K562 (cell line): ENCODE data around the gene ACAP2.

ENCODE experiments used
- CTCF ChIP-seq, 3 experiments: IDR thresholded peaks in 2 of 3; conservative IDR thresholded peaks in 1 of 3; 2 replicates each; pipeline ENCODE4 v1.5.1; 2011 to 2012; ENCODE audit warnings: low read length in 3 of 3, mild to moderate bottlenecking in 3 of 3, control low read depth in 2 of 3, improper control_type of control experiment in 1 of 3, inconsistent platforms in 1 of 3, low read depth in 1 of 3, mixed read lengths in 1 of 3, moderate library complexity in 1 of 3; ENCODE audit not compliant: insufficient read depth in 2 of 3
- ERF ChIP-seq: fragments of 450-650 bp; formaldehyde crosslinking; IDR thresholded peaks from 2 replicates; pipeline ENCODE4 v1.4.0; 2020; ENCODE audit warnings: mild to moderate bottlenecking, mixed read lengths
- EZH2 ChIP-seq: IDR thresholded peaks from 2 replicates; pipeline ENCODE4 v1.6.1; 2012; ENCODE audit warnings: low read depth, mild to moderate bottlenecking, inconsistent platforms, low read length, borderline replicate concordance
- GABPB1 ChIP-seq: sonication (generic); formaldehyde crosslinking; IDR thresholded peaks from 2 replicates; pipeline ENCODE4 v1.8.0; 2022; ENCODE audit warnings: mild to moderate bottlenecking, missing genetic modification reagents
- HDAC2 ChIP-seq: fragments of 450-650 bp; IDR thresholded peaks from 2 replicates; pipeline ENCODE4 v1.6.1; 2016; ENCODE audit warnings: mild to moderate bottlenecking

- TF ChIP-seq EZH2 (no peak), CTCF (IDR thresholded peaks at IDR 0.05 in 2 of 3, conservative IDR thresholded peaks at IDR 0.05 in 1 of 3; ENCODE audit: insufficient read depth in 2 of 3, low read depth in 1 of 3, low read length in 3 of 3) (no peak), GABPB1 (no peak), ERF (CRISPR knock-in tag) (no peak), HDAC2 (no peak)
Observed at GRCh38 chr3:195312714-195313113, 130.1 kb downstream of the ACAP2 start.
